ENCODE measurements around the gene MAPK6.
A peak's percentile ranks its signal among the peaks of the same experiment; 100 is the strongest.

GRCh38 chr15:52101542-52102323, 82.7 kb downstream of the MAPK6 start:
- TF ChIP-seq CTCF (IDR thresholded peaks at IDR 0.05 in 2 of 3, conservative IDR thresholded peaks at IDR 0.05 in 1 of 3; ENCODE audit: control insufficient read depth in 2 of 3, extremely low read depth in 1 of 3, insufficient read depth in 1 of 3, low read depth in 3 of 3, low read length in 3 of 3) (no peak), SP1 (IDR thresholded peaks at IDR 0.05; ENCODE audit: low read depth, low read length) (no peak), RAD21 (IDR thresholded peaks at IDR 0.05; ENCODE audit: insufficient read depth, low read depth, low read length) (no peak), EZH2 (IDR thresholded peaks at IDR 0.05; ENCODE audit: borderline replicate concordance, control insufficient read depth, low read depth, low read length) (no peak), MXI1 (IDR thresholded peaks at IDR 0.05; ENCODE audit: low read depth, low read length) (no peak), TCF12 (IDR thresholded peaks at IDR 0.05; ENCODE audit: low read depth, low read length) (no peak), POLR2AphosphoS5 (IDR thresholded peaks at IDR 0.05; ENCODE audit: low read length) (peak; percentile 46; the same call in 1 of the 2 replicates), HDAC2 (IDR thresholded peaks at IDR 0.05) (no peak), POLR2A (IDR thresholded peaks at IDR 0.05; ENCODE audit: low read depth, low read length) (no peak), TBL1XR1 (IDR thresholded peaks at IDR 0.05; ENCODE audit: low read depth, low read length) (no peak), BMI1 (IDR thresholded peaks at IDR 0.05; ENCODE audit: borderline replicate concordance) (no peak; the same call in 1 of the 2 replicates), EP300 (IDR thresholded peaks at IDR 0.05; ENCODE audit: borderline replicate concordance in 1 of 2, control insufficient read depth in 1 of 2, low read depth in 2 of 2, low read length in 2 of 2) (peak; percentile 32 to 75; a peak in 2 of 4 replicates), SIX5 (IDR thresholded peaks at IDR 0.05; ENCODE audit: low read depth, low read length, severe bottlenecking) (no peak)

All from GM12878 (cell line).